ENCODE measurements around the gene SKIC2.

DNA sequence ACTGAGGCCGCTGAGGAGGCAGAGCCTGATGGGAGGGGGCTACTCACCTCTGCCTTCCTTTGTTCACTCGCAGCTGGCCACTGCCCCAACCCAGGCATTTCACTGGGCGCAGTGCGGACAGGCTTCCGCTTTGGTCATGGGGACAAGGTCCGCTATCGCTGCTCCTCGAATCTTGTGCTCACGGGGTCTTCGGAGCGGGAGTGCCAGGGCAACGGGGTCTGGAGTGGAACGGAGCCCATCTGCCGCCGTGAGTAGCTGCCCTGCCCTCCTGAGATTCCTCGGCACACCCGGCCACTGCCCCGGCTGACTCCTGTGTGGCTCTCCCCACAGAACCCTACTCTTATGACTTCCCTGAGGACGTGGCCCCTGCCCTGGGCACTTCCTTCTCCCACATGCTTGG lies 25.4 kb upstream of the SKIC2 start:
- TF ChIP-seq, protein P1, sequence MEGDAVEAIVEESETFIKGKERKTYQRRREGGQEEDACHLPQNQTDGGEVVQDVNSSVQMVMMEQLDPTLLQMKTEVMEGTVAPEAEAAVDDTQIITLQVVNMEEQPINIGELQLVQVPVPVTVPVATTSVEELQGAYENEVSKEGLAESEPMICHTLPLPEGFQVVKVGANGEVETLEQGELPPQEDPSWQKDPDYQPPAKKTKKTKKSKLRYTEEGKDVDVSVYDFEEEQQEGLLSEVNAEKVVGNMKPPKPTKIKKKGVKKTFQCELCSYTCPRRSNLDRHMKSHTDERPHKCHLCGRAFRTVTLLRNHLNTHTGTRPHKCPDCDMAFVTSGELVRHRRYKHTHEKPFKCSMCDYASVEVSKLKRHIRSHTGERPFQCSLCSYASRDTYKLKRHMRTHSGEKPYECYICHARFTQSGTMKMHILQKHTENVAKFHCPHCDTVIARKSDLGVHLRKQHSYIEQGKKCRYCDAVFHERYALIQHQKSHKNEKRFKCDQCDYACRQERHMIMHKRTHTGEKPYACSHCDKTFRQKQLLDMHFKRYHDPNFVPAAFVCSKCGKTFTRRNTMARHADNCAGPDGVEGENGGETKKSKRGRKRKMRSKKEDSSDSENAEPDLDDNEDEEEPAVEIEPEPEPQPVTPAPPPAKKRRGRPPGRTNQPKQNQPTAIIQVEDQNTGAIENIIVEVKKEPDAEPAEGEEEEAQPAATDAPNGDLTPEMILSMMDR (IDR thresholded peaks at IDR 0.05; ENCODE audit: extremely low read depth in 1 of 2, insufficient read depth in 1 of 2, low read depth in 1 of 2, low read length in 2 of 2): no peak
- TF ChIP-seq POLR2AphosphoS5 (IDR thresholded peaks at IDR 0.05; ENCODE audit: insufficient read depth, low read depth, low read length): no peak
- no peak for TF ChIP-seq POLR2A (IDR thresholded peaks at IDR 0.05; ENCODE audit: low read depth, low read length)
- no peak for TF ChIP-seq EZH2 (IDR thresholded peaks at IDR 0.05; ENCODE audit: borderline replicate concordance, low read depth, low read length, severe bottlenecking)
- TF ChIP-seq, protein P2, sequence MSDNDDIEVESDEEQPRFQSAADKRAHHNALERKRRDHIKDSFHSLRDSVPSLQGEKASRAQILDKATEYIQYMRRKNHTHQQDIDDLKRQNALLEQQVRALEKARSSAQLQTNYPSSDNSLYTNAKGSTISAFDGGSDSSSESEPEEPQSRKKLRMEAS (IDR thresholded peaks at IDR 0.05; ENCODE audit: insufficient read depth, insufficient read length): no peak
- no peak for TF ChIP-seq GATA2 (IDR thresholded peaks at IDR 0.05; ENCODE audit: insufficient read depth, insufficient read length, low read depth, low read length)
- TF ChIP-seq MYC (IDR thresholded peaks at IDR 0.05; ENCODE audit: low read depth, low read length): no peak
- TF ChIP-seq JUN (IDR thresholded peaks at IDR 0.05; ENCODE audit: borderline replicate concordance, insufficient read depth, insufficient read length, low read depth): no peak
- TF ChIP-seq FOS (IDR thresholded peaks at IDR 0.05; ENCODE audit: borderline replicate concordance, insufficient read depth, low read length): no peak
